ENCODE data around the gene TENT4A. TPM values are rescaled to one million over a fixed set of nuclear protein-coding genes. Genes with fewer than 3 reads are reported as not detected.

The TENT4A gene
- total and polyA plus RNA-seq, 2 of the 4 experiments (the other 2 are of a cell fraction), result 5.9 to 17.2 TPM

- no peak for TF ChIP-seq USF2 (IDR thresholded peaks at IDR 0.05; ENCODE audit: low read depth, low read length)
Measured at GRCh38 chr5:6710551-6711318, 2.5 kb upstream of the TENT4A start (continued).
